Epithelial cell of proximal tubule (primary cell): ENCODE results near the gene TMEM41B. TPM values are rescaled to one million over a fixed set of nuclear protein-coding genes. Genes with fewer than 3 reads are reported as not detected.
"Not testable (repeated sequence)": the region's sequence is repeated elsewhere in the genome, so short reads cannot be mapped to it uniquely, and the experiment has no call there.

Experiments
- DNase-seq: peaks from one replicate; pipeline ENCODE4 v3.0.0-alpha.2; 2011; ENCODE audit warnings: low read depth
- H3K4me3 ChIP-seq: 2 replicates; pipeline ENCODE4 v1.5.1; 2011; ENCODE audit warnings: low read depth, mild to moderate bottlenecking, low read length
- CTCF ChIP-seq: conservative IDR thresholded peaks from 2 replicates; pipeline ENCODE4 v1.5.1; 2012; ENCODE audit warnings: low read depth, mild to moderate bottlenecking, low read length
- total RNA-seq: library from RNA; depleted of rRNA; stranded (reverse); fragments of >200 nt; gene quantifications from 2 replicates; pipeline ENCODE4 v1.2.3, GENCODE V29; 2015

The TMEM41B gene, protein sequence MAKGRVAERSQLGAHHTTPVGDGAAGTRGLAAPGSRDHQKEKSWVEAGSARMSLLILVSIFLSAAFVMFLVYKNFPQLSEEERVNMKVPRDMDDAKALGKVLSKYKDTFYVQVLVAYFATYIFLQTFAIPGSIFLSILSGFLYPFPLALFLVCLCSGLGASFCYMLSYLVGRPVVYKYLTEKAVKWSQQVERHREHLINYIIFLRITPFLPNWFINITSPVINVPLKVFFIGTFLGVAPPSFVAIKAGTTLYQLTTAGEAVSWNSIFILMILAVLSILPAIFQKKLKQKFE
- total RNA-seq: 36.8 and 38.0 TPM in 2 replicates

DNA sequence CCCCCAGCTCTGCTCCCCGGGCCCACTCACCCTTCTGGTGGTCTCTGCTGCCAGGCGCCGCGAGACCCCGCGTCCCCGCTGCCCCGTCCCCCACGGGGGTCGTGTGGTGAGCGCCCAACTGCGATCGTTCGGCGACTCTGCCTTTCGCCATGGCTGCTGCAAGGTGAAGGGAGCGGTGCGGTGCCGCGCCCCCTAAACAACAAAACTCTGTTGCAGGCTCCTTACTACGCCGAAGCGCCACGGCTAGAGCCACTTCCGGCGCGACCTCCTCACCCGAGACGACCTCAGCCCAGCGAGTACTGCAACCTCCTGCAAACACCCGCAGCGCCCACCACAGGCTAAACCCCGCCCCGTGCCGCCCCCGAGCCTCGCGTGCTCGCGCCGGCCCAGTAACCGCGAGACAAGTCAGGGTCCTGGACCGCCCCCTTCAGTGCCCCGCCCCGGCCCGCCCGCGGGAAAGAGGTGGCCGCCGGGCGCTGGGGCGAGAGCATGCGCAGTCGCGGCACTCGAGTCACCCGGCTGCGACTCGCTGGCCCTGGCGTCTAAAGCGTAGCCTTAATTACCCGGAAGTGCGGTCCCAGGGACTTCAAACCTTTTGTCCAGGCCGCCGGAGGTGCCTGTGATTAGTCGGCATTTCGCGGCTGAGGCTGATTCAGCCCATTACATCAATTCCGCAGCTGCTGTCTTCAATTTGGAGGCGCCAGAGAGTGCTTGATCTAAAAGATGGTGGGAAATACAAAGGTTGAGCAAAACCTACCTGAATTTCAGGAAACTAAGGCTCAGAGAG is at the start of gene TMEM41B:
TSS of gene TMEM41B (minus strand) at position 303 of the 787 bp plus-strand sequence. CDS start at position 151, 152 bp downstream.
- TF ChIP-seq CTCF: peak; percentile 22
- H3K4me3 ChIP-seq: peak within 1 kb of the TSS; percentile 99
- DNase-seq: peak; percentile 91

DNA sequence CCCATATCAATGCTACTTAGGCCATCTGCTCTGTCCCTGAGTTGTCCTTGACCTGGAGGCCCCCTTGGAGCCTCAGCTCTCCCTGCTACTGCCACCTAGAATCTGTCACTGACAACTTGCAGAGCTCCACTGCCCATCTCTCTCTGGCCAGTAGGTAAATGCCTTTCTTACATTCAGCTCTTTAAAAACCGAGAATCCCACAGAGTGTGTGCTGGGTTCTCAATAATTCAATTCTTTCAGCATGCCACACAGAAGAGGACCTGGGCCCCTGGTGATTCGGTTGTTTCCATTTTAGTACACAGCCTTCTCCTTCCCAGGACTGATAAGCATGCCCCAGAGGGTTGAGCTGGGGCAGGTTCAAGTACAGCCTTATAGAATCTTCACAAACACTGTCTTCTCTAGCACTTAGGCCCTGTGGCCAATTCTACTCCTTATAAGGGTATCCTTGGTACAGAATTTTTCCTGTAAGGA is 48.0 kb upstream of the TMEM41B start:
- no peak for DNase-seq
- no peak for TF ChIP-seq CTCF
- H3K4me3 ChIP-seq: no peak overlapping the region

GRCh38 chr11:9360862-9361622 is 46.6 kb upstream of the TMEM41B start:
- DNase-seq, H3K4me3 ChIP-seq: not testable (repeated sequence)

- DNase-seq: no peak
- no peak overlapping the region for H3K4me3 ChIP-seq
- TF ChIP-seq CTCF: no peak
Measured at GRCh38 chr11:9357041-9357440, 42.6 kb upstream of the TMEM41B start.

DNA sequence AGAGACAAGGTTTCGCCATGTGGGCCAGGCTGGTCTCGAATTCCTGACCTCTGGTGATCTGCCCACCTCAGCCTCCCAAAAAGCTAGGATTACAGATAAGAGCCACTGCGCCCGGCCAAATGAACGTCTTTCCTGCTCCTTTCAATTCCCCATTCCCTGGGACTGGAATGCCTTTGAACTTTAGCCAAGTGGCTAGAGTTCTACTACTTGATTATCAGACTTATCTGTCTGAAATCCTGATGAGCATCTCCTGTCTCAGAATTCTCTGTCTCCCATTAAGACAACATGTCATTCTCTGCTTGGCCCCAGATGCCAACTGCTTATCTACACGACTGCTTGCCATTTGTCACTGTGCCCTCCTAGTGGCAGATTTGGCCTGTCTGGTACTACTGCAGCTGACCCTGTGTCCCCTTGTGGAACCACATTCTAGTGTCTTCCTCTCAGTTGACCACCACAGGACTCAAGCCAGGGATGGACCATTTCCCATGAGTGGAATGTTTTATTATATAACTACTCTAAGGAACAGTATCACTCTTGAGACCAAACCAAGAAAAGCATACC is 37.0 kb upstream of the TMEM41B start:
- H3K4me3 ChIP-seq: no peak overlapping the region
- no peak for TF ChIP-seq CTCF
- no peak for DNase-seq

GRCh38 chr11:9347779-9348178 is 33.4 kb upstream of the TMEM41B start:
- DNase-seq, H3K4me3 ChIP-seq: not testable (repeated sequence)

DNA sequence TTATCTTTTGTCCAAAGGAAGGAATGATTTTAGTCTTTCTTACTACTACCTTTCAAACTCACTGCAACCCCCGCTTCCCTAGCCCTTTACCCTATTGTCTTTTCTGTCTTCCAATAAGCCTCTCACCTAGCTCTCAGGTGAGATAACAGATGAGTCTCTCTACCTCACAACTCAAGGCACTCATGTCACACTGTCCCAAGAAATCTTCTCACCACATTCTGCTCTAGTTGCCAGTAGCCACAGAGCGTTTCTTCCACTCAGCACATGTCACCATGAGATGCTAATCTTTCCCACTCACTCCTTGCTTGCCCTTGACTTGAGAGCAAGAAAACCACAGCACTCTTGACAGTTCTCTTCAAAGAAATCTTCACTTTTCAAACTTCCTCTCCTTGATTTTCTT is 32.7 kb upstream of the TMEM41B start:
- DNase-seq: no peak
- H3K4me3 ChIP-seq: no peak overlapping the region
- TF ChIP-seq CTCF: no peak
